ENCODE data around the gene FOXE3.

The FOXE3 gene

DNA sequence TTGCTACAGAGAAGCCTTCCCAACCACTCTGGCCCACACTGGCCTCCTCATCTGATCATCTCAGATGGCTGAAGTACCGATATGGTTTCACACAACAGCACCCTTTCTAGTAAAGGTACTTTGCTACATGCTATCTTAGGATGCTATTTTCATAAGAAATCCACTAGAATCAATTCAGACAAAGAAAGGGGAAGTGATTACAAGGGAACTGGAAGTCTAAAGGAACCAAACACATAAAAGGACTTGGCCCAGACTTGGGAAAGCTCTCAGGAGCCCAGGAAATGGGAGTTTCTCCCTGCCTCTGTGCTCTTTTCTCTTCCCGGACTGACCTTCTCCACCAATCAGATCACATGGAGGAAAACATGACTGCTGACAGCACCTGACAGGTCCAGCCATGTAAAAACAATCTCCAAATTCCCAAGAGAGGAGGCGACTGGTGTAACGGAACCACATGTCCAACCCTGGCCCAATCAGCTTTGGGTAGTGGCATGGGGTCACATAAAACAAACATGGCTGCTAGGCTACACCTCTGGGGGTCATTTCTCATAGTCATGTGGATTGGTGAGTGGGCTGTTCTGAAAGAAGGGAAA lies 12.7 kb upstream of the FOXE3 start:
- no peaks in the 10 kb centered on the region for H3K9me3 ChIP-seq (ENCODE audit: control insufficient read depth, insufficient read depth, low read length)
- H3K9me2 ChIP-seq (replicated peaks; ENCODE audit: control insufficient read depth, low read length): no peaks in the 10 kb centered on the region
- H3K4me2 ChIP-seq (ENCODE audit: low read length): no peak overlapping the region
- no peaks in the 10 kb centered on the region for H3K79me2 ChIP-seq (ENCODE audit: control insufficient read depth, low read length)
- TF ChIP-seq, protein P1, sequence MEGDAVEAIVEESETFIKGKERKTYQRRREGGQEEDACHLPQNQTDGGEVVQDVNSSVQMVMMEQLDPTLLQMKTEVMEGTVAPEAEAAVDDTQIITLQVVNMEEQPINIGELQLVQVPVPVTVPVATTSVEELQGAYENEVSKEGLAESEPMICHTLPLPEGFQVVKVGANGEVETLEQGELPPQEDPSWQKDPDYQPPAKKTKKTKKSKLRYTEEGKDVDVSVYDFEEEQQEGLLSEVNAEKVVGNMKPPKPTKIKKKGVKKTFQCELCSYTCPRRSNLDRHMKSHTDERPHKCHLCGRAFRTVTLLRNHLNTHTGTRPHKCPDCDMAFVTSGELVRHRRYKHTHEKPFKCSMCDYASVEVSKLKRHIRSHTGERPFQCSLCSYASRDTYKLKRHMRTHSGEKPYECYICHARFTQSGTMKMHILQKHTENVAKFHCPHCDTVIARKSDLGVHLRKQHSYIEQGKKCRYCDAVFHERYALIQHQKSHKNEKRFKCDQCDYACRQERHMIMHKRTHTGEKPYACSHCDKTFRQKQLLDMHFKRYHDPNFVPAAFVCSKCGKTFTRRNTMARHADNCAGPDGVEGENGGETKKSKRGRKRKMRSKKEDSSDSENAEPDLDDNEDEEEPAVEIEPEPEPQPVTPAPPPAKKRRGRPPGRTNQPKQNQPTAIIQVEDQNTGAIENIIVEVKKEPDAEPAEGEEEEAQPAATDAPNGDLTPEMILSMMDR (IDR thresholded peaks at IDR 0.05; ENCODE audit: low read depth, low read length, poor library complexity, severe bottlenecking): no peak
- no peak for TF ChIP-seq EZH2phosphoT487 (IDR thresholded peaks at IDR 0.05; ENCODE audit: borderline replicate concordance, low read length)
- H3K4me3 ChIP-seq (ENCODE audit: low read length): no peak overlapping the region
- H3K27me3 ChIP-seq (ENCODE audit: control insufficient read depth, low read length): peaks cover 3% of the 10 kb centered on the region; the same call in 1 of the 2 replicates
- H4K20me1 ChIP-seq (ENCODE audit: control insufficient read depth, insufficient read depth, low read depth, low read length): no peaks in the 10 kb centered on the region
- H3F3A ChIP-seq (ENCODE audit: control insufficient read depth, insufficient read depth): no peaks in the 10 kb centered on the region
- peaks cover 10% of the 10 kb centered on the region for H3K4me1 ChIP-seq (ENCODE audit: control insufficient read depth, low read length)
- H3K36me3 ChIP-seq (ENCODE audit: control insufficient read depth, low read length): no peaks in the 10 kb centered on the region
- H3K27ac ChIP-seq (ENCODE audit: low read depth, low read length): no peak overlapping the region

DNA sequence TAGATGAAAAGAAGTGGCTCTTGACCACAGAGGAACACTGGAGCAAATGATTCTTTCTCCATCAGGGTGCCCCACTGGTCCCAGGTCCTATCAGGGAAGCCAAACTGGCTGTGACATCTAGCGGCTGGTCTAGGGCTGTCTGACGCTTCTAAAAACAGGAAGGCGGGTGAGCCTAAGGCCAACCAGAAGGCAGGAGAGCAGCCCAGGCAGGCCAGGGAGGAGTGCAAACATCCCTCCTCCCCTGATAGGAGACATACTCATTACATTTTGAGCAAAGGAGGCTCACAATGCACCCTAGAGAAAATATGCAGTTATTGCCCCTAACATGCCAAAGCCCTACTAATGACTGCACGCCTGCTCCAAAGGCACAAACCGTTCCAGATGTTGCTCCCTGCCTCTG lies 10.4 kb upstream of the FOXE3 start:
- H3K4me3 ChIP-seq (ENCODE audit: low read length): no peak overlapping the region
- no peak overlapping the region for H3K4me2 ChIP-seq (ENCODE audit: low read length)
- H3K27ac ChIP-seq (ENCODE audit: low read depth, low read length): no peak overlapping the region
- H3K79me2 ChIP-seq (ENCODE audit: control insufficient read depth, low read length): no peaks in the 10 kb centered on the region
- no peaks in the 10 kb centered on the region for H3F3A ChIP-seq (ENCODE audit: control insufficient read depth, insufficient read depth)
- TF ChIP-seq EZH2phosphoT487 (IDR thresholded peaks at IDR 0.05; ENCODE audit: borderline replicate concordance, low read length): no peak
- no peaks in the 10 kb centered on the region for H3K9me3 ChIP-seq (ENCODE audit: control insufficient read depth, insufficient read depth, low read length)
- no peaks in the 10 kb centered on the region for H3K36me3 ChIP-seq (ENCODE audit: control insufficient read depth, low read length)
- H3K27me3 ChIP-seq (ENCODE audit: control insufficient read depth, low read length): peaks cover 3% of the 10 kb centered on the region; the same call in 1 of the 2 replicates
- H3K4me1 ChIP-seq (ENCODE audit: control insufficient read depth, low read length): no peaks in the 10 kb centered on the region
- no peaks in the 10 kb centered on the region for H4K20me1 ChIP-seq (ENCODE audit: control insufficient read depth, insufficient read depth, low read depth, low read length)
- no peaks in the 10 kb centered on the region for H3K9me2 ChIP-seq (replicated peaks; ENCODE audit: control insufficient read depth, low read length)

DNA sequence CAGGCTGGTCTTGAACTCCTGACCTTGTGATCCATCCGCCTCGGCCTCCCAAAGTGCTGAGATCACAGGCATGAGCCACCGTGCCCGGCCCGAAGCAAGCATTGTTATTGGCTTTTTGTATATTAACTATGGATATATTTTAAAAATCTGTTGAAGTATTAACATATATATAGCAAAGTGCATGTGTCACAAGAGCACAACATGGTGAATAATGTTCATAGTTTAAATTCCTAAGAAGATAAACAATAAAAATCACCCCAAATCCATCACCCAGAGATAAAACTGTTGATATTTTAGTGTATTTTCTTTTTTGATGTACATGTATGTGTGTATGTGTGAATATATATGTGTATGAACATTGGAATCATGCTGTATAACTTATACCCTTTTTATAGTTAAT lies 9.1 kb upstream of the FOXE3 start:
- Histone ChIP-seq H3K27ac (ENCODE audit: low read depth, low read length) (no peak overlapping the region), H3K4me2 (ENCODE audit: low read length) (no peak overlapping the region), H3F3A (ENCODE audit: control insufficient read depth, insufficient read depth) (no peaks in the 10 kb centered on the region), H3K79me2 (ENCODE audit: control insufficient read depth, low read length) (no peaks in the 10 kb centered on the region), H3K9me2 (replicated peaks; ENCODE audit: control insufficient read depth, low read length) (no peaks in the 10 kb centered on the region), H3K4me3 (ENCODE audit: low read length) (no peak overlapping the region), H3K36me3 (ENCODE audit: control insufficient read depth, low read length) (no peaks in the 10 kb centered on the region), H3K27me3 (ENCODE audit: control insufficient read depth, low read length) (peaks cover 3% of the 10 kb centered on the region; the same call in 1 of the 2 replicates), H4K20me1 (ENCODE audit: control insufficient read depth, insufficient read depth, low read depth, low read length) (no peaks in the 10 kb centered on the region), H3K4me1 (ENCODE audit: control insufficient read depth, low read length) (no peaks in the 10 kb centered on the region), H3K9me3 (ENCODE audit: control insufficient read depth, insufficient read depth, low read length) (no peaks in the 10 kb centered on the region)
- TF ChIP-seq EZH2phosphoT487 (IDR thresholded peaks at IDR 0.05; ENCODE audit: borderline replicate concordance, low read length): no peak
- TF ChIP-seq, protein P1 (IDR thresholded peaks at IDR 0.05; ENCODE audit: low read depth, low read length, poor library complexity, severe bottlenecking): no peak

DNA sequence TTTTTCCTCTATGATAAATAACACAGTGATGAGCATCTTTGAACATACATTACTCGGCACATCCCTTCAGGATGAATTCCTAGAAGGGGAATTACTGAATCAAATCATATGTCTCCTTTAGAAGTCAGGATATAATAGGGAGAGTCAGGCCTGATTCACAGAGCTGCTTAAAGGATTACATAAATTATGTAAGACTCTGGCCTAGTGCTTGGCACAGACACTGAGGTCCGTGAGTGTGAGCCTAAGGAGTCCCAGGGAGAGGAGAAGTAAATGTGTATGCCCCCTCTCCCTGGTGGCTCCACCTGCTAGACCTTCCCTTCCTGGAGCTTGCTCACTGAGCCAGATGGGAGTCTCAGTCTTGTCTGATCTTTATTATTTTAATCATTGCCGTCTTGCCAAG lies 8.6 kb upstream of the FOXE3 start:
- Histone ChIP-seq H3K9me3 (ENCODE audit: control insufficient read depth, insufficient read depth, low read length) (no peaks in the 10 kb centered on the region), H3K27ac (ENCODE audit: low read depth, low read length) (no peak overlapping the region), H3K36me3 (ENCODE audit: control insufficient read depth, low read length) (no peaks in the 10 kb centered on the region), H3K79me2 (ENCODE audit: control insufficient read depth, low read length) (no peaks in the 10 kb centered on the region), H3K27me3 (ENCODE audit: control insufficient read depth, low read length) (no peaks in the 10 kb centered on the region; the same call in 1 of the 2 replicates), H3K9me2 (replicated peaks; ENCODE audit: control insufficient read depth, low read length) (no peaks in the 10 kb centered on the region), H4K20me1 (ENCODE audit: control insufficient read depth, insufficient read depth, low read depth, low read length) (no peaks in the 10 kb centered on the region), H3F3A (ENCODE audit: control insufficient read depth, insufficient read depth) (no peaks in the 10 kb centered on the region), H3K4me1 (ENCODE audit: control insufficient read depth, low read length) (no peaks in the 10 kb centered on the region), H3K4me2 (ENCODE audit: low read length) (no peak overlapping the region), H3K4me3 (ENCODE audit: low read length) (no peak overlapping the region)
- TF ChIP-seq, protein P1 (IDR thresholded peaks at IDR 0.05; ENCODE audit: low read depth, low read length, poor library complexity, severe bottlenecking): no peak
- TF ChIP-seq EZH2phosphoT487 (IDR thresholded peaks at IDR 0.05; ENCODE audit: borderline replicate concordance, low read length): no peak
